Measurements from ENCODE around the gene GPR62. TPM values are rescaled to one million over a fixed set of nuclear protein-coding genes. Genes with fewer than 3 reads are reported as not detected.

The GPR62 gene
- total and polyA plus RNA-seq, 8 donors, result 0.17 to 0.35 (median 0.30) TPM; not detected in 2

GRCh38 chr3:51950899-51951298 lies 4.3 kb upstream of the GPR62 start:
- no peak overlapping the region for H3K4me3 ChIP-seq
- peak in 1 of 4 donors; percentile 1 for DNase-seq
- intact Hi-C loops (cut with DNase I), result no loop called here
- peaks cover 0 to 19% of the 10 kb centered on the region in 2 donors for H3K36me3 ChIP-seq
- H3K27ac ChIP-seq, result no peak overlapping the region
- ATAC-seq, result no peak
- peaks cover 0 to 15% of the 10 kb centered on the region in 2 donors for H3K4me1 ChIP-seq
- TF ChIP-seq CTCF (IDR thresholded peaks at IDR 0.05), result no peak
- H3K9me3 ChIP-seq, result no peaks in the 10 kb centered on the region
- peaks cover 0 to 13% of the 10 kb centered on the region in 2 donors for H3K27me3 ChIP-seq

- peak in 1 of 4 donors; percentile 5 for DNase-seq
- TF ChIP-seq CTCF (IDR thresholded peaks at IDR 0.05), result no peak
- peaks cover 6 to 25% of the 10 kb centered on the region in 2 donors for H3K4me1 ChIP-seq
- H3K4me3 ChIP-seq, result no peak overlapping the region
- H3K27me3 ChIP-seq, result peaks cover 0 to 25% of the 10 kb centered on the region in 2 donors
- no peak overlapping the region for H3K27ac ChIP-seq
- H3K9me3 ChIP-seq, result no peaks in the 10 kb centered on the region
- no peak for ATAC-seq
- peaks cover 0 to 18% of the 10 kb centered on the region in 2 donors for H3K36me3 ChIP-seq
- intact Hi-C loops (cut with DNase I), result no loop called here
Measured at GRCh38 chr3:51953445-51953844, 1.7 kb upstream of the GPR62 start.

DNA sequence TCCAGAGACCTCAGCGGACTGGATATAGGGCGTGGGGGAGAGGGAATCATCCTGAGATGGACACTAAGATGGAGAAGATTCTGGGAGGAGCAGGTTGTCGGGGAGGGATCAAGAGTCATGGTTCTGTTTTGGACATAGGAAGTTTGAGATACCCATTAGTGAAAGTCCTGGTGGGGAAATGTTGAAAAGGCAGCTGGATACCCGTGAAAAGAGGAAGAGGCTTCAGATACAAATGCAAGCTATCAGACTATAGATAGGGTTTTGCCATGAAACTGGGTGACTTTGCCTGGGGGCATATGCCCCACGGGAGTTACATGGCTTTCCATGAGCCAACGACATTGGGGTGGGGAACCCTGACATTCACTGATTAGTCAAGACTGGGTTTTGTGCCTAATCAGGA lies 1.1 kb upstream of the GPR62 start:
- H3K4me3 ChIP-seq, result no peak overlapping the region
- intact Hi-C loops (cut with DNase I), result no loop called here
- no peak overlapping the region for H3K27ac ChIP-seq
- no peak for DNase-seq
- no peak for ATAC-seq
- peaks cover 0 to 25% of the 10 kb centered on the region in 2 donors for H3K27me3 ChIP-seq
- TF ChIP-seq CTCF (IDR thresholded peaks at IDR 0.05), result no peak
- peaks cover 0 to 18% of the 10 kb centered on the region in 2 donors for H3K36me3 ChIP-seq
- H3K4me1 ChIP-seq, result peaks cover 6 to 25% of the 10 kb centered on the region in 2 donors
- H3K9me3 ChIP-seq, result no peaks in the 10 kb centered on the region

DNA sequence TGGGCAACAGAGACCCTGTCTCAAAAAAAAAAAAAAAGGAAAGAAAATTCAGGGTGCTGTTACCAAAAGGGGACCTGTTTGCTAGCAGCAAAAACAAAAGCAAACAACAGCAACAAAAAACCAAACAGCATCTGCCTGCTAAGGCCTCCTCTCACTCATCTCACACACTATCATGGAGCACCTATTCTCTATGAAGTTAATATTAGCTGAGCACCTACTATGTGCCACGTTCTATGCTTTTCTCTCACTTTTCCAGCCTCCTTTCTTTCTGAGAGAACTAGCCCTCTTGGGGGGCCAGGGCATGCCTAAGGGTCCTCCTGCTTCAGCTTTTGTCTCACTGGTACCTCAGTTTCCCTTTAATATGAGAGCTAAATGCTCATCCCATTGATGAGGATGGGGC lies 468 bp upstream of the GPR62 start:
- no peak overlapping the region for H3K4me3 ChIP-seq
- no peak for ATAC-seq
- H3K27me3 ChIP-seq, result peaks cover 0 to 25% of the 10 kb centered on the region in 2 donors
- H3K27ac ChIP-seq, result no peak overlapping the region
- H3K9me3 ChIP-seq, result no peaks in the 10 kb centered on the region
- TF ChIP-seq CTCF (IDR thresholded peaks at IDR 0.05), result no peak
- H3K36me3 ChIP-seq, result peaks cover 0 to 20% of the 10 kb centered on the region in 2 donors
- H3K4me1 ChIP-seq, result peaks cover 6 to 25% of the 10 kb centered on the region in 2 donors
- DNase-seq, result no peak
- intact Hi-C loops (cut with DNase I), result no loop called here

- Histone ChIP-seq H3K27me3 (peaks cover 0 to 25% of the 10 kb centered on the region in 2 donors), H3K4me1 (peaks cover 6 to 25% of the 10 kb centered on the region in 2 donors), H3K9me3 (no peaks in the 10 kb centered on the region), H3K27ac (peak overlapping the region in 1 of 2 donors; percentile 53), H3K4me3 (peak overlapping the region; percentile 29 to 30), H3K36me3 (peaks cover 0 to 30% of the 10 kb centered on the region in 2 donors)
- TF ChIP-seq CTCF (IDR thresholded peaks at IDR 0.05), result peak; percentile 21 to 28
- ATAC-seq (peak; percentile 79), DNase-seq (peak in 3 of 4 donors; percentile 57 to 80 (median 76))
- intact Hi-C loops (cut with DNase I), result no loop called here
Measured at GRCh38 chr3:51955893-51956770, 951 bp downstream of the GPR62 start.
